ENCODE data around the gene TEAD4. TPM values are rescaled to one million over a fixed set of nuclear protein-coding genes. Genes with fewer than 3 reads are reported as not detected.
A peak's percentile ranks its signal among the peaks of the same experiment; 100 is the strongest.

TEAD4 gene
- total RNA-seq, 1 experiment from 2014 or later, result 127 TPM

GRCh38 chr12:2973566-2973965 lies 14.4 kb downstream of the TEAD4 start:
- H3K14ac ChIP-seq (ENCODE audit: insufficient read depth, low read length), result no peak overlapping the region
- H4K20me1 ChIP-seq (ENCODE audit: control insufficient read depth, insufficient read depth, insufficient read length), result no peaks in the 10 kb centered on the region
- no peak overlapping the region for H2BK20ac ChIP-seq (ENCODE audit: low read depth, low read length, poor library complexity, severe bottlenecking)
- H2AK5ac ChIP-seq (ENCODE audit: insufficient read length, low read length), result no peak overlapping the region
- no peaks in the 10 kb centered on the region for H3K23me2 ChIP-seq (ENCODE audit: insufficient read length, low read depth, low read length, poor library complexity, severe bottlenecking)
- TF ChIP-seq CTCF (conservative IDR thresholded peaks at IDR 0.05), result no peak
- peaks cover 10% of the 10 kb centered on the region for H3K79me1 ChIP-seq (ENCODE audit: insufficient read depth, low read depth, low read length, poor library complexity, severe bottlenecking)
- H3K27ac Mint-ChIP-seq, result peak overlapping the region; percentile 20 to 42 (median 26); a peak in 4 of 7 replicates
- DNase-seq, result no peak
- H2BK12ac ChIP-seq (ENCODE audit: insufficient read length, low read depth, low read length), result no peak overlapping the region
- no peak overlapping the region for H2AFZ ChIP-seq (ENCODE audit: low read length)
- no peak overlapping the region for H4K5ac ChIP-seq (ENCODE audit: insufficient read length, low read depth, low read length)
- H3K9me3 Mint-ChIP-seq, result no peaks in the 10 kb centered on the region
- no peak overlapping the region for H3T11ph ChIP-seq (ENCODE audit: low read length)
- no peak overlapping the region for H2BK15ac ChIP-seq (ENCODE audit: low read depth, low read length)
- H3K18ac ChIP-seq (ENCODE audit: insufficient read length, low read depth, low read length), result no peak overlapping the region
- H3K27ac ChIP-seq (ENCODE audit: insufficient read length, low read depth, low read length), result no peak overlapping the region
- H3K36me3 Mint-ChIP-seq (ENCODE audit: insufficient read depth in 1 of 3, low read depth in 3 of 3), result peaks cover 13 to 62% (median 25%) of the 10 kb centered on the region in 3 experiments
- H3K79me2 ChIP-seq (ENCODE audit: insufficient read depth, low read length), result peaks cover 30% of the 10 kb centered on the region; the same call in 1 of the 2 replicates
- no peak overlapping the region for H3K4ac ChIP-seq (ENCODE audit: low read depth, low read length)
- H3K27me3 Mint-ChIP-seq (ENCODE audit: low read depth), result no peaks in the 10 kb centered on the region
- no peak overlapping the region for H3K4me2 ChIP-seq (ENCODE audit: insufficient read depth, insufficient read length, low read length)
- H3K56ac ChIP-seq (ENCODE audit: insufficient read length, low read depth, low read length), result no peak overlapping the region
- no peak overlapping the region for H4K91ac ChIP-seq (ENCODE audit: insufficient read length, low read depth, low read length)
- H3K4me1 ChIP-seq (ENCODE audit: insufficient read depth, low read length), result peaks cover 11% of the 10 kb centered on the region; the same call in 1 of the 2 replicates
- no peak overlapping the region for H3K9ac ChIP-seq (ENCODE audit: extremely low read depth, insufficient read length, low read length)
- no CpG with 5 or more reads among the region's 9 CpGs for WGBS (ENCODE audit: extremely low coverage, insufficient read length, low lambda C conversion rate)
- peaks cover 31 to 37% of the 10 kb centered on the region in 2 experiments for H3K4me1 Mint-ChIP-seq
- H3K23ac ChIP-seq (ENCODE audit: insufficient read length, low read depth, low read length), result no peak overlapping the region
- no peaks in the 10 kb centered on the region for H3K9me3 ChIP-seq (ENCODE audit: control insufficient read depth, low read depth, low read length)
- H2BK120ac ChIP-seq (ENCODE audit: low read depth, low read length, poor library complexity, severe bottlenecking), result no peak overlapping the region
- no peak overlapping the region for H2BK5ac ChIP-seq (ENCODE audit: insufficient read length, low read length)
- no peak overlapping the region for H3K4me3 Mint-ChIP-seq
- H3K27me3 ChIP-seq (ENCODE audit: insufficient read depth, low read length), result no peaks in the 10 kb centered on the region
- H4K8ac ChIP-seq (replicated peaks; ENCODE audit: insufficient read length, low read depth, low read length), result no peak overlapping the region
